Stimulated activated CD4-positive, alpha-beta T cell treated with anti-CD3 and anti-CD28 coated beads, Interleukin-1b, Interleukin-23, amount 100 ng/mL, for 1 hour (primary cell): ENCODE measurements around the gene SLC22A23.

Experiments
- DNase-seq, 2 donors: peaks; one replicate each; pipeline ENCODE4 v3.0.0-alpha.2; 2020; ENCODE audit warnings: low read depth in 2 of 2

SLC22A23 gene

DNA sequence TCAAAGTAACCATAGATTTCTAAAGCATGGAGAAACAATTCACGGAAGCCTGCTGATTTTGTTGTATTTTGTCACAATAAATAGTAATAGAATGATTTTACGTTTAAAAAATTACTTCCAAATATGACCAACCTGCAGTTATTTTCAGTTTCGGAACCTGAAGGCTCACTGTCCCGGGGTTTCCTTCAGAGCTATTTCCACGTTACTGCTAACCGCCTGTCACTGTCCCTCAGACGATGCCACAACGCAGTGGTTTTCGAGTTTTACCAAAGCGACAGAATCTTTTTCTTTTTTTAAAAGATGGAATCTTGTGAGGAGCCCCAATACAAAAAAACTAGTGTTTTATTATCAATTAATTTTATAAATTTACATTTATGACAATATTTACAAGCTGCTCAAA is 157.6 kb downstream of the SLC22A23 start:
- DNase-seq, result no peak

DNA sequence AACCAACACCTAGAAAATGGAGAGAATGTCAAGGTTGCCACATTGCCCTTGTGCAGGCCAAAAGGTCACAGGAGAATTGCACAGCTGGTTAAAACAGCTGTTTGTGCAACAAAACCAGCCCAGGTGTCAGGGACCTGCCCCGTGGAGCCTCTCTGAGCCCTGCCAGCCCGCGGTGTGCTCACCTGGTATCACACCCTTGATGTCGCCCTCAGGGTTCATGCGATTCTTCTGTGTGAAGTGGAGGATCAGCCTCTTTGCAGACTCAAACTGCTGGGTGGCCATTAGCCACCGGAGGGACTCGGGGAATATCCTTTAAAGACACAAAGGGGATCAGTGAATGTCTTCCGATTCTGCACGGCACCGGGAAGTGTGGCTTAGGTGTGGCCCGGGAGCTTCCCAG is 158.9 kb downstream of the SLC22A23 start:
- no peak for DNase-seq

- no peak for DNase-seq
Measured at GRCh38 chr6:3297006-3297405, 159.8 kb downstream of the SLC22A23 start.

DNA sequence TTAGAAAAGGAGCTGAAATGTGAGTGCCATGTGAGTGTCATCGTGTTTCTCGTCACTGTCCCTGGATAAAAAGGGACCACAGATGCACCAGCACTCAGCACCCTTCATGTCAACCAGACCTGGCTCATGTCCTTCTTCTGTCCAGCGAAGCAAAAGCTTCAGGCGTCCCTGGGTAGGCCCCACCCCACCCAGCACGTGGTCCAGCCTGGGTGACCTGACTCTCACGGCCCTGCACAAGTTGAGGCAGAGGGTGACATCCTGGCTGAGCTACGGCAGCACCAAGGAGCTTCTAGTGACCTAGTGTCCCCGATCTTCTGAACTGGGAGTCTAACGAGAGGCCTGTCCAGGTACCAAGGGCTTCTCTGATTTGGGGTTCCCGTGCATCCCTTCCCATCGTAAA is 160.3 kb downstream of the SLC22A23 start:
- DNase-seq, result no peak

GRCh38 chr6:3296078-3296477 is 160.8 kb downstream of the SLC22A23 start:
- no peak for DNase-seq

GRCh38 chr6:3294921-3295871 is 161.7 kb downstream of the SLC22A23 start:
- DNase-seq, result no peak

- DNase-seq, result no peak
Measured at GRCh38 chr6:3294396-3294795, 162.5 kb downstream of the SLC22A23 start.

DNA sequence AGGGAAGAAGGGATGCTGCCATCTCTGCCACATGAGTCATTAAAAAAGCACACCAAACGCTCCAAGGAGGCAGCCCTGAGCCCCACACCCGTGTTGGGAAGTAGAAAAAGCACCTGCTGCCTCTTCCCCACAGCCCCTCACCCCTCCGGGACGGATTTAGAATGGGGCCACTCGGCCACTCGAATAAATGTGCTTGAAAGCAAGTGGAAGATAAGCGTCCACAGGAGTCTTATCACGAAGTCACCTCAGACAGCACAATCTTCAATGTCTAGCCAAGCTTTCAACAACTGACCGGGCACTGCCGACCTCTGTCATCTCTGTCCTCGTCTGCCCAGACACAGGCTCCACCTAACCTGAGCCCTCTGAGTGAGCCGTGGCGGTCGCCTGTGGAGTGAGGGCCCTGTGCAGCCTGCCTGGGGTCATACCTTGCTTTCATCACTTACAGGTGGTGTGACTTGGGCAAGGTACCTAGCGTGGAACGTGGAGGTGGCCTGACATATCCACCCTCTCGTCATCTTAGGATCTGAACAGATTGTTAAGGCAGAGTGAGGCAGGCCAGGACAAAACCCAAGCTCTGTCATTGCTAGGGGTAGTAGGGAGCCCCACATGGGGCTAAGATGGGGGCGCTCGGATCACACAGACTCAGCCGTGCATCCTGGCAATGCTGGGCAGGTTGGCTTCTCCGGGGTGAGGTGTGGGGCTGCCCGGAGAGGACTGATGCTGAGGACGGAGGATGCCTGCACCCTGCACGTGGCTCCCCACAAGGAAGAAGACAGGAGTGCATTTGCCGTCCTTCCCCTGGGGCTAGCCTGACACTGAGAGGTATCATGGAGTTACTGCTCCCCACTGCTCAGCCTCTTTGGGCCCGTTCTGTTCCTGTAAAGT is 163.3 kb downstream of the SLC22A23 start:
- DNase-seq, result no peak

DNA sequence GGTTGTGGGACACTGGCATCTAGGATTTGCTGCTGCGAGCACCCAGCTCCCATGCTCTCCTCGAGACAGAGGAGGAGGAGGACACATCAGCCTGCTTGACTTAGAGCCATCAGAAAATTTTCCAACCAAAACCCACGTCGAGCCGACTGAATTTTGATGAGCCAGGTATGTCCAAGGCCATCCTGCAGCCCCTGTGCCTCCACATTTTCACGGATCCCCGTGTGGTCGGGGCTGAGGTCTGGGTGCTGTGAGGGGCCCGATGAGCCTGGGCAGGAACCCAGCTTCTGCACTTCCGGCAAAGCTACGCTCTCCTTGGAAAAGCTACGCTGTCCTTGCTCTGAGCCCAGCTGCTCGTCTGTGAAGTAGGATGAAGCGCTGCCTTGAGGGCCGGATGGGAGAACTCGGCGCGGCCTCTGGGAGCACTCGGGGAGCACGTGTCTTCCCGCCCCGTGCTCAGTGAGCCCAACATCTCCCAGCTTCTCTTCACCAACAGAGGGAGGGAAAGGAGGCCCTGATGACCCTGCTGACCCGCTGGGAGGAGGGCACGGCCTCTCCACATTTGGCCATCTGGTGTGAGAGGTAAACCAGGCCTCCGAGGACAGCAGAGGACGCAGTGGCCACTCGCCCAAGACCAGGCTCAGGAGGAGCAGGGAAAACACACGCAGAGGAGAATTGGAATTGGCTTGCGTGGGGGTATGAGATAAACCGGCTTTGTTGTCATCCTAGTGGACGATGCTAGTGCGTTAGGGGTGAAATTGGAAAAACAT is 164.2 kb downstream of the SLC22A23 start:
- DNase-seq, result no peak

DNA sequence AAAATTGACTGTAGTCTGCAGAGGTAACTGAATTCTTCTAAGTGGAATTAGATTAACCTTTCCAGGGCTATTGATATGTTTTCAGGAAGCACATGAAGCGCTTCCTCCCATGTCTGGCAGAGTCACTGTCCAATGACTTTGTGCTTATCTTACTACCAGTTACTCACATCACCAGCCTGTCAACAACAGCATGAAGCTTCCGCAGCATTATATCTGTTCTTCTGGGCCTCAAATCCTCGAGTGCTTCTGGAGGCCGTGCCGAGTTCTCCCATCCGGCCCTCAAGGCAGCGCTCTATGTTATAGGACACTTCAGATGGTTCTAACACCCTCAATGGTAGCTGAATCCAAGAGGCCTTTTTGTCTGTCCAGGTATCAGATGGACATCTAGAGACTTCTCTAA is 164.9 kb downstream of the SLC22A23 start:
- no peak for DNase-seq

GRCh38 chr6:3291346-3291745 is 165.5 kb downstream of the SLC22A23 start:
- no peak for DNase-seq

GRCh38 chr6:3290931-3291211 is 166.0 kb downstream of the SLC22A23 start:
- no peak for DNase-seq

GRCh38 chr6:3290149-3290930 is 166.5 kb downstream of the SLC22A23 start:
- DNase-seq, result no peak

DNA sequence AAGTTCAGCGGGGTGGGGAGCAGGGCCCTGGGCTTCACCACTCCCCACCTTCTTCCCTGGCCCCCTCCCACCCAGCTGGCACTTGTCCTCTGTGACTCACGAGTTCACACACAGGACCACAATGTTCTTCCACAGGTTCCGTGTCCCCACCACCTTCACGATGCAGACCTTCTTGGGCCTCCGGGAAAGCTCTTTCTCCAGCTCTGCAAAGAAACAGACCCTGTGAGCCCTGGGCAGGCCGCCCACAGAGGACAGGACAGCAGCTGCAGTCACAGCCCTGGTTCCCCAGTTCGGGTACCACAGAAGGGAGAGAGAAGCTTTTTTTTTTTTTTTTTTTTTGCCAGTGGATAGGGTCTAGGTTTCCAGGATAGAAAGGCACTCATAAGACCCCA is 167.2 kb downstream of the SLC22A23 start:
- no peak for DNase-seq

GRCh38 chr6:3288711-3289663 is 167.9 kb downstream of the SLC22A23 start:
- no peak for DNase-seq

GRCh38 chr6:3287976-3288707 is 168.7 kb downstream of the SLC22A23 start:
- DNase-seq, result no peak

GRCh38 chr6:3287308-3287707 is 169.5 kb downstream of the SLC22A23 start:
- DNase-seq, result no peak

DNA sequence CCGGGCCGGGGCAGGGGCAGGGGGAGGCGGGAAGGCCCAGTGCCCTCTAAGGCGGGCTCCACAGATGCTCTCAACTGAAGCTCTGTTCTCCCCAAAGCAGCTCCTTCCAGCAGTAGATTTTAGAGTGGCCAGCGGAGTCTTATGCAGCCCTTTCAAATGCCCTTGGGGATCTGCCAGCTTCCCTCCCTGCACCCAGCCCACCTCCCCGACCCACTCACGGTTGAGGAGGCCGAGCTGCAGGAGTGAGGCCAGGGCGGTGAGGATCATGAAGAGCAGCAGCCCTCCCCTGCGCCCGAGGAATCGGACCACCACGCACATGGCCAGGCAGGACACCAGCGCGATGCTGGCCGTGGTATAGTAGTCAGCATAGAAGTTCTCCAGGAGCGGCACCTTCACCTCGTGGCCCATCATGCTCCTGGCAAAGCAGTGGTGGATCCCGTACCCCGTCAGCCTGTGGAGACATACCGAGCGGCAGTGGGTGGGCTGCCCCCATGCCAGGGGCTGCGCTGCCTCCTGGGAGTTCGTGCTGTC is 170.1 kb downstream of the SLC22A23 start:
- DNase-seq, result no peak

GRCh38 chr6:3285732-3286131 is 171.1 kb downstream of the SLC22A23 start:
- DNase-seq, result no peak
